LNCAP (cell line): ENCODE results near the gene GCSAM.

Experiments used
- CTCF ChIP-seq: fragments of 450-650 bp; IDR thresholded peaks from 2 replicates; pipeline ENCODE4 v1.5.1; 2017; ENCODE audit warnings: mild to moderate bottlenecking

GCSAM gene

GRCh38 chr3:112074616-112075497, 58.2 kb downstream of the GCSAM start:
- TF ChIP-seq CTCF, result no peak

GRCh38 chr3:112074006-112074405, 59.0 kb downstream of the GCSAM start:
- TF ChIP-seq CTCF, result no peak
